Neutrophil (primary cell): Measurements from ENCODE around the gene CEMIP.

Source experiments
- H3K27ac ChIP-seq: fragments of 200-600 bp; sonication (generic); 2 replicates; pipeline ENCODE4 v1.5.1; 2016; ENCODE audit warnings: mild to moderate bottlenecking, moderate library complexity
- H3K27me3 ChIP-seq: fragments of 200-600 bp; sonication (generic); 2 replicates; pipeline ENCODE4 v1.6.0; 2016; ENCODE audit warnings: mild to moderate bottlenecking
- H3K36me3 ChIP-seq: fragments of 200-600 bp; sonication (generic); 2 replicates; pipeline ENCODE4 v1.5.1; 2017
- H3K4me1 ChIP-seq, 2 experiments: fragments of 200-600 bp in 1 of 2; sonication (generic) in 1 of 2; 1 replicate in 1 of 2; 2 replicates in 1 of 2; pipeline versions ENCODE4 v1.5.1 to v1.6.1; 2013 to 2016; ENCODE audit warnings: low read depth in 1 of 2, low read length in 1 of 2, mild to moderate bottlenecking in 1 of 2, moderate library complexity in 1 of 2; ENCODE audit not compliant: control insufficient read depth in 1 of 2, insufficient read depth in 1 of 2
- H3K4me3 ChIP-seq, 2 experiments: fragments of 200-600 bp in 1 of 2; sonication (generic) in 1 of 2; 1 replicate in 1 of 2; 2 replicates in 1 of 2; pipeline ENCODE4 v1.5.1; 2013 to 2016; ENCODE audit warnings: low read depth in 1 of 2, low read length in 1 of 2, mild to moderate bottlenecking in 1 of 2, moderate library complexity in 1 of 2
- H3K9me3 ChIP-seq: fragments of 200-600 bp; sonication (generic); 2 replicates; pipeline ENCODE4 v1.5.1; 2016
- CTCF ChIP-seq: fragments of 200-600 bp; sonication (generic); IDR thresholded peaks from 2 replicates; pipeline ENCODE4 v1.5.1; 2016; ENCODE audit warnings: antibody characterized with exemption

Gene CEMIP

GRCh38 chr15:80856809-80857377 is 77.7 kb downstream of the CEMIP start:
- no peaks in the 10 kb centered on the region for H3K4me1 ChIP-seq
- H3K27me3 ChIP-seq, result peaks cover 4% of the 10 kb centered on the region
- no peaks in the 10 kb centered on the region for H3K36me3 ChIP-seq
- H3K27ac ChIP-seq, result no peak overlapping the region
- H3K9me3 ChIP-seq, result no peaks in the 10 kb centered on the region
- no peak for TF ChIP-seq CTCF
- no peak overlapping the region for H3K4me3 ChIP-seq

- Histone ChIP-seq H3K9me3 (no peaks in the 10 kb centered on the region), H3K36me3 (no peaks in the 10 kb centered on the region), H3K27me3 (peaks cover 4% of the 10 kb centered on the region), H3K4me1 (no peaks in the 10 kb centered on the region), H3K4me3 (no peak overlapping the region), H3K27ac (no peak overlapping the region)
- no peak for TF ChIP-seq CTCF
Observed at GRCh38 chr15:80861731-80862170, 82.6 kb downstream of the CEMIP start.

GRCh38 chr15:80864666-80865065 is 85.5 kb downstream of the CEMIP start:
- Histone ChIP-seq H3K9me3 (no peaks in the 10 kb centered on the region), H3K4me1 (no peaks in the 10 kb centered on the region), H3K36me3 (no peaks in the 10 kb centered on the region), H3K27ac (no peak overlapping the region), H3K4me3 (no peak overlapping the region), H3K27me3 (peaks cover 4% of the 10 kb centered on the region)
- no peak for TF ChIP-seq CTCF

- Histone ChIP-seq H3K9me3 (no peaks in the 10 kb centered on the region), H3K4me1 (no peaks in the 10 kb centered on the region), H3K4me3 (no peak overlapping the region), H3K36me3 (no peaks in the 10 kb centered on the region), H3K27ac (no peak overlapping the region), H3K27me3 (no peaks in the 10 kb centered on the region)
- no peak for TF ChIP-seq CTCF
Observed at GRCh38 chr15:80866936-80867335, 87.8 kb downstream of the CEMIP start.

- Histone ChIP-seq H3K27ac (no peak overlapping the region), H3K4me3 (no peak overlapping the region), H3K27me3 (no peaks in the 10 kb centered on the region), H3K9me3 (no peaks in the 10 kb centered on the region), H3K4me1 (no peaks in the 10 kb centered on the region), H3K36me3 (no peaks in the 10 kb centered on the region)
- TF ChIP-seq CTCF, result no peak
Observed at GRCh38 chr15:80870366-80870765, 91.2 kb downstream of the CEMIP start.

GRCh38 chr15:80870893-80871292 is 91.7 kb downstream of the CEMIP start:
- no peaks in the 10 kb centered on the region for H3K9me3 ChIP-seq
- H3K36me3 ChIP-seq, result no peaks in the 10 kb centered on the region
- no peaks in the 10 kb centered on the region for H3K27me3 ChIP-seq
- H3K27ac ChIP-seq, result no peak overlapping the region
- no peaks in the 10 kb centered on the region for H3K4me1 ChIP-seq
- H3K4me3 ChIP-seq, result no peak overlapping the region
- no peak for TF ChIP-seq CTCF
